Esophagus muscularis mucosa (tissue), 3 donors: ENCODE results near the gene IFT122.

Experiments used
- CTCF ChIP-seq, 3 experiments: fragments of 200-600 bp in 2 of 3; fragments of 450-650 bp in 1 of 3; sonication (generic) in 2 of 3; IDR thresholded peaks; one replicate each; pipeline ENCODE4 v1.5.1; 2017 to 2019; ENCODE audit warnings: antibody characterized with exemption in 3 of 3, mild to moderate bottlenecking in 2 of 3, moderate library complexity in 1 of 3
- EP300 ChIP-seq: sonication (generic); formaldehyde crosslinking; IDR thresholded peaks from one replicate; pipeline ENCODE4 v1.6.1; 2017; ENCODE audit warnings: antibody characterized with exemption

- no peak for TF ChIP-seq CTCF (IDR thresholded peaks at IDR 0.05)
- TF ChIP-seq EP300 = no peak
Measured at GRCh38 chr3:129439817-129440617, at the start of gene IFT122, which contains the start of gene MBD4.
